Activated CD4-positive, alpha-beta T cell treated with anti-CD3 and anti-CD28 coated beads, Interleukin-2, amount 50 U/mL, for 24 hours (primary cell): ENCODE data around the gene LCN1.
A peak's percentile ranks its signal among the peaks of the same experiment; 100 is the strongest.

Source experiments
- DNase-seq, 2 donors: peaks; one replicate each; pipeline ENCODE4 v3.0.0-alpha.2; 2020; ENCODE audit warnings: low read depth in 1 of 2, low spot score in 1 of 2

The LCN1 gene

GRCh38 chr9:135488527-135488926, 32.7 kb upstream of the LCN1 start:
- DNase-seq = no peak

GRCh38 chr9:135489188-135489906, 31.9 kb upstream of the LCN1 start:
- no peak for DNase-seq

GRCh38 chr9:135490166-135490870, 30.9 kb upstream of the LCN1 start:
- DNase-seq = no peak

GRCh38 chr9:135490980-135491464, 30.2 kb upstream of the LCN1 start:
- no peak for DNase-seq

GRCh38 chr9:135491764-135492163, 29.5 kb upstream of the LCN1 start:
- no peak for DNase-seq

- no peak for DNase-seq
These were observed 28.2 kb upstream of the LCN1 start for GRCh38 chr9:135492886-135493669.

GRCh38 chr9:135494791-135495559, 26.3 kb upstream of the LCN1 start:
- DNase-seq = no peak

- DNase-seq = no peak
These were observed 22.7 kb upstream of the LCN1 start for GRCh38 chr9:135498381-135499126.

- DNase-seq = peak; percentile 79 to 83
These were observed 21.7 kb upstream of the LCN1 start for GRCh38 chr9:135499326-135500070.

GRCh38 chr9:135500071-135500524, 21.1 kb upstream of the LCN1 start:
- DNase-seq = peak in 1 of 2 donors; percentile 11

GRCh38 chr9:135500525-135501260, 20.5 kb upstream of the LCN1 start, which contains the start of gene MRPS2:
Gene MRPS2, plus strand, starts transcription at chr9:135500682. Its CDS starts 29 bp downstream, at chr9:135500711.
- peak; percentile 74 to 76 for DNase-seq

- no peak for DNase-seq
These were observed 19.7 kb upstream of the LCN1 start for GRCh38 chr9:135501261-135502167.

- DNase-seq = no peak
These were observed 18.9 kb upstream of the LCN1 start for GRCh38 chr9:135502168-135502872.

- no peak for DNase-seq
These were observed 18.3 kb upstream of the LCN1 start for GRCh38 chr9:135502873-135503321.

GRCh38 chr9:135503371-135504261, 17.6 kb upstream of the LCN1 start:
- DNase-seq = no peak
